GM13976 (cell line): ENCODE measurements around the gene IER2.

Experiments used
- DNase-seq: peaks from one replicate; pipeline ENCODE4 v3.0.0; 2012; ENCODE audit warnings: low spot score
- CTCF ChIP-seq: IDR thresholded peaks from 2 replicates; pipeline ENCODE4 v1.5.1; 2012; ENCODE audit warnings: borderline replicate concordance, mild to moderate bottlenecking; ENCODE audit not compliant: insufficient read depth; ENCODE audit errors: extremely low read depth, missing control alignments, control extremely low read depth
- in situ Hi-C: fragments of 300-500 bp; cut with MboI; formaldehyde crosslinking; loops from one replicate; pipeline ENCODE4 v1.12.0; 2022; ENCODE audit warnings: low sequenced_read_pairs, mixed read lengths, inconsistent platforms; ENCODE audit not compliant: unreplicated experiment

IER2 gene

GRCh38 chr19:13127811-13128575 lies 22.2 kb upstream of the IER2 start:
- TF ChIP-seq CTCF: no peak
- in situ Hi-C loops: no loop called here
- no peak for DNase-seq

GRCh38 chr19:13128583-13128982 lies 21.6 kb upstream of the IER2 start:
- in situ Hi-C loops: no loop called here
- no peak for TF ChIP-seq CTCF
- DNase-seq: no peak

- DNase-seq: no peak
- in situ Hi-C loops: no loop called here
- no peak for TF ChIP-seq CTCF
Observed at GRCh38 chr19:13129384-13129783, 20.8 kb upstream of the IER2 start.

- in situ Hi-C loops: no loop called here
- TF ChIP-seq CTCF: no peak
- no peak for DNase-seq
Observed at GRCh38 chr19:13130886-13131490, 19.2 kb upstream of the IER2 start.

- in situ Hi-C loops: no loop called here
- DNase-seq: no peak
- no peak for TF ChIP-seq CTCF
Observed at GRCh38 chr19:13132471-13133180, 17.6 kb upstream of the IER2 start.

GRCh38 chr19:13133241-13133870 lies 16.9 kb upstream of the IER2 start:
- in situ Hi-C loops: no loop called here
- no peak for DNase-seq
- TF ChIP-seq CTCF: no peak
